ENCODE results near the gene MRM3. TPM values are rescaled to one million over a fixed set of nuclear protein-coding genes. Genes with fewer than 3 reads are reported as not detected.
"Not testable (repeated sequence)": the region's sequence is repeated elsewhere in the genome, so short reads cannot be mapped to it uniquely, and the experiment has no call there.

The MRM3 gene
- total RNA-seq, 1 experiment from 2014 or later = 21.3 TPM

DNA sequence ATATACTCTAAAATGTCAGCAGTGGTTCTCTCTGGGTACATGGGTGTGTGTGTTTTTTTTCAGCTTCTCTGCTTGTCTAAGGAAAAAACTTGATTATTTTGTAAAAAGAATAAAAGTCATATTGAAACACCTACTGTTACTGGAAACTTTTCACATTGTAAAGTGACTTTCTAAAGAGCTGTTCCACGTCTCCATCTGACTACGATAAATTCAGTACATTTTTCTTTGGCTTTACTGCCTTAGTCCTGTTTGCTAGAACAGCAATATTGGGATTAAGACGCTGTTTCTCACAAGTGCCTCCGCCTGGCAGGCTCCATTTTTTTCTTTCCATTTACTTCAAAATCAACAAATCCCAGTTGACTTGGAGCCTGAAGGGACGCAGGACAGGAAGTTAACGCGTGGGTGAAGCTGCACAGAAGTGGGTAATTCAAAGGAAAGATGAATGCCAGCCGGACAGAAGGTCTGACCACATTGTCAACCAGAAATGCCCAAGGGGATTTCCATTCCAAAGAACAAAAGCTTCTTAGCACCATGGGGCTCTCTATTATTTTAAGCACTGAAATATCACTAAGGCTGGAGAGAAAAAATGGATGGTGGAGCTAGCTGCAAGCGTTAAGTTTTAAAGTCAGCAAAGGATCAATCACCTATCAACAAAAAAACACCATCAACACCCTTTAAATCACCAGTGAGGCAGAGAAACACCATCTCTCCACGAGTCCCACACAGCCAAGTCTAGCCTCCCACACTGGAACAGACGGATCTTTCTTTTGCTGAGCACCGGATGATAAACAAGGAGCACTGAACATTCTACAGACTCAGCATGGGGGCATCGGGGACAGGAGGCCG lies 8.5 kb upstream of the MRM3 start:
- Histone ChIP-seq H3K27ac (no peak overlapping the region), H3K4me1 (replicated peaks) (peaks cover 15% of the 10 kb centered on the region), H3K36me3 (peaks cover 82% of the 10 kb centered on the region), H3K4me3 (no peak overlapping the region), H3K9me3 (replicated peaks) (no peaks in the 10 kb centered on the region), H3K27me3 (replicated peaks) (no peaks in the 10 kb centered on the region)
- peak in 1 of 2 experiments; percentile 16 for DNase-seq (ENCODE audit: low read depth in 1 of 2, low spot score in 2 of 2)

DNA sequence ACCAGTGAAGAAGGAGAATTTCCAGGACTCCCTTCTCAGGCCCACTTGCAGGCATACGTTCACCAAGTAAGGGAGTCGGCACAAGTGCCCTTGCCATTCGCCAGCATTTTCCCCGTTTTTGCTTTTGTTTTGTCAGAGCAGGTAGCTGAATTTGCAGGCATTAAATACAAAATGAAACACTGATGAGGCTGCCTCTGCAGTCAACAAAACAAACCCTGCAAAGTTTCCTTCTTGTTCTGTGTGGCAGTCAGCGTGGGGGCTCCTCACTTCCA lies 7.9 kb upstream of the MRM3 start:
- no peak for DNase-seq (ENCODE audit: low read depth in 1 of 2, low spot score in 2 of 2)
- Histone ChIP-seq H3K4me1 (replicated peaks) (peaks cover 15% of the 10 kb centered on the region), H3K4me3 (no peak overlapping the region), H3K9me3 (replicated peaks) (no peaks in the 10 kb centered on the region), H3K36me3 (peaks cover 85% of the 10 kb centered on the region), H3K27me3 (replicated peaks) (no peaks in the 10 kb centered on the region), H3K27ac (no peak overlapping the region)

DNA sequence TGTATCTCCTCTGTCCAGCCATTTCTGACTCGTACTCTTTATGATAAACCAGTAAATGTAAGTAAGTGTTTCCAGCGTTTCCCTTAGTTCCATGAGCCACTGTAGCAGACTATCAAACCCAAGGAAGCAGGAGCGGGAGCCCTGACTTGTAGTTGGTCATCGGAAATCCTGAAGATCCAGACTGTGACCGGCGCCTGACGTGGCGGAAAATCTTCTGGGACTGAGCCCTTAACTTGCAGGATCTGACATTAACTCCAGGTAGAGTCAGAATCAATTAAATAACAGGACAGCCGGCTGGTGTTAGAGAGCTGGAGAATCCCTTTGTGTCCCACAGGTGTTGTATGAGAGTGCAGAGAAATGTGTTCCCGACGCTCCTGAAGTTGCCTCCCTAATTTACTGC lies 4.1 kb upstream of the MRM3 start:
- Histone ChIP-seq H3K4me3 (no peak overlapping the region), H3K27me3 (replicated peaks) (no peaks in the 10 kb centered on the region), H3K36me3 (peaks cover 62% of the 10 kb centered on the region), H3K4me1 (replicated peaks) (peaks cover 20% of the 10 kb centered on the region), H3K27ac (no peak overlapping the region), H3K9me3 (replicated peaks) (no peaks in the 10 kb centered on the region)
- no peak for DNase-seq (ENCODE audit: low read depth in 1 of 2, low spot score in 2 of 2)

DNA sequence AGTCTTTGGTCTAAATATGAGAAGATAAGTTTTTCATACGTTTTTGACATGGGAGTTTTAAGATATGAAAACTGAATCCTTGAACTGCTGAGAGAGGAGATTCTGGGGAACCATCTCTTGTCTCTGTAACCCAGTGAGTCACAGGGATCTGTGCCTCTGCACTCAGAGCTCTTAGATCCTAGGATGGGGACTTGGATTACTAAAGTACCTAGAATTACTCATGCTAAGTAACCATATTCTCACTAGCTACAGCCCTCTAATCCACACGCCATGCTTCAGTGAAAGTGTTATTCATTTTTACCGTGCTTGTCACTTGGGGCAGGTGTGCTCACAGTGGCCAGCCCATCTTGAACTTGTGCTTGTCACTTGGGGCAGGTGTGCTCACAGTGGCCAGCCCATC lies 2.0 kb downstream of the MRM3 start:
- no peak for DNase-seq (ENCODE audit: low read depth in 1 of 2, low spot score in 2 of 2)
- H3K36me3 ChIP-seq = peaks cover 34% of the 10 kb centered on the region
- H3K4me3 ChIP-seq = no peak overlapping the region

DNA sequence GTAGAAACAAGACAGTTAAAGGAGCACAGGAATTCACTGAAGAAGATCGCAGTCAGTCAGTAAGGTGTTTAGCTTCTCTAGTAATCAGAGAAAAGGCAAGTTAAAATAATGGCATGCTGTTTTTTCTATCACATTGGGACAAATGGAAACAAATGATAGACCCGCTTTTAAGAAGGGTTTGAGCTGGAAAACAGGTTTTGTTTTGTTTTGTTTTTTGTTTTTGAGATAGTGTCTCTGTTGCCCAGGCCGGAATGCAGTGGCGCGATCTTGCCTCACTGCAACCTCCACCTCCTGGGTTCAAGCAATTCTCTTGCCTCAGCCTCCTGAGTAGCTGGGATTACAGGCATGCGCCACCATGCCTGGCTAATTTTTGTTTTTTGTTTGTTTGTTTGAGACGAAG lies 3.7 kb downstream of the MRM3 start:
- H3K4me1 ChIP-seq (replicated peaks); H3K4me3 ChIP-seq; H3K9me3 ChIP-seq (replicated peaks); DNase-seq (ENCODE audit: low read depth in 1 of 2, low spot score in 2 of 2); H3K27ac ChIP-seq; H3K27me3 ChIP-seq (replicated peaks): not testable (repeated sequence)
- H3K36me3 ChIP-seq = peaks cover 42% of the 10 kb centered on the region

More for the DNA sequence above, 2.0 kb downstream of the MRM3 start:
- H3K4me1 ChIP-seq (replicated peaks) = peaks cover 10% of the 10 kb centered on the region
- no peaks in the 10 kb centered on the region for H3K9me3 ChIP-seq (replicated peaks)
- H3K27me3 ChIP-seq (replicated peaks) = no peaks in the 10 kb centered on the region
- no peak overlapping the region for H3K27ac ChIP-seq

DNA sequence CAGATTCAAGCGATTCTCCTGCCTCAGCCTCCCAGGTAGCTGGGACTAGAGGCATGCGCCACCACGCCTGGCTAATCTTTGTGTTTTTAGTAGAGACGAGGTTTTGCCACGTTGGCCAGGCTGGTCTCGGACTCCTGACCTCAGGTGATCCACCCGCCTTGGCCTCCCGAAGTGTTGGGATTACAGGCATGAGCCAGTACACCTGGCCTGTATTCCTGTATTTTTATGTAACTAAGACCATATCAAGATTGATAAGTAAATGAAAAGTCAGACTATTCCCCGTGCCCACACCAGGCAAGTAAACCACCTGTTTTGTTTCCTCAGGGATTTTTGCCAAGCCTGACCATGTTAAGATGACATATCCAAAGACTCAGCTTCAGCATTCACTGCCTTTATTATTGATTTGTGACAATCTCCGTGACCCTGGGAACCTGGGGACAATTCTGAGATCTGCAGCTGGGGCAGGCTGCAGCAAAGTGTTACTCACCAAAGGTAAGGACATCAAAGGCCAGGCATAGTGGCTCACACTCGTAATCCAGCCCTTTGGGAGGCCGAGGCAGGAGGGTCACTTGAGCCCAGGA lies 5.6 kb downstream of the MRM3 start:
- H3K9me3 ChIP-seq (replicated peaks) = no peaks in the 10 kb centered on the region
- H3K4me3 ChIP-seq = no peak overlapping the region
- DNase-seq (ENCODE audit: low read depth in 1 of 2, low spot score in 2 of 2) = no peak
- H3K4me1 ChIP-seq (replicated peaks) = 0 out of 2 replicates have a peak, but pooled peaks cover 5% of the 10 kb centered on the region
- H3K27ac ChIP-seq = no peak overlapping the region
- peaks cover 47% of the 10 kb centered on the region for H3K36me3 ChIP-seq
- H3K27me3 ChIP-seq (replicated peaks) = no peaks in the 10 kb centered on the region

DNA sequence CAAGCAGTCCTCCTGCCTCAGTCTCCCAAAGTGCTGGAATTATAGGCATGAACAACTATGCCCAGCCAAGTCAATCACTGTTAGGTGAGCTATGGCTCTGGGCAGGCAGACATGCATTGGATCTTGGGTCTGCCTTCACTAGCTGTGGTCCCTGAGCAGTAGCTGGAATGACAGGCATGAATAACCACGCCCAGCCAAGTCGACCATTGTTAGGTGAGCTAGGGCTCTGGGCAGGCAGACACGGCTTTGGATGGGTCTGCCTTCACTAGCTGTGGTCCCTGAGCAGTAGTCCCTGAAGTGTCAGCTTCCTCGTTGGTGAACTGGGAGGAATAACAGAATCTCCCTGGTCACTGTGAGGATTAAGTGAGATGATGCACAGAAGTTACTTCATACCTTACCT lies 6.4 kb downstream of the MRM3 start:
- no peaks in the 10 kb centered on the region for H3K4me1 ChIP-seq (replicated peaks)
- no peaks in the 10 kb centered on the region for H3K9me3 ChIP-seq (replicated peaks)
- no peaks in the 10 kb centered on the region for H3K27me3 ChIP-seq (replicated peaks)
- H3K36me3 ChIP-seq = peaks cover 47% of the 10 kb centered on the region
- no peak overlapping the region for H3K27ac ChIP-seq
- DNase-seq (ENCODE audit: low read depth in 1 of 2, low spot score in 2 of 2) = no peak
- no peak overlapping the region for H3K4me3 ChIP-seq

DNA sequence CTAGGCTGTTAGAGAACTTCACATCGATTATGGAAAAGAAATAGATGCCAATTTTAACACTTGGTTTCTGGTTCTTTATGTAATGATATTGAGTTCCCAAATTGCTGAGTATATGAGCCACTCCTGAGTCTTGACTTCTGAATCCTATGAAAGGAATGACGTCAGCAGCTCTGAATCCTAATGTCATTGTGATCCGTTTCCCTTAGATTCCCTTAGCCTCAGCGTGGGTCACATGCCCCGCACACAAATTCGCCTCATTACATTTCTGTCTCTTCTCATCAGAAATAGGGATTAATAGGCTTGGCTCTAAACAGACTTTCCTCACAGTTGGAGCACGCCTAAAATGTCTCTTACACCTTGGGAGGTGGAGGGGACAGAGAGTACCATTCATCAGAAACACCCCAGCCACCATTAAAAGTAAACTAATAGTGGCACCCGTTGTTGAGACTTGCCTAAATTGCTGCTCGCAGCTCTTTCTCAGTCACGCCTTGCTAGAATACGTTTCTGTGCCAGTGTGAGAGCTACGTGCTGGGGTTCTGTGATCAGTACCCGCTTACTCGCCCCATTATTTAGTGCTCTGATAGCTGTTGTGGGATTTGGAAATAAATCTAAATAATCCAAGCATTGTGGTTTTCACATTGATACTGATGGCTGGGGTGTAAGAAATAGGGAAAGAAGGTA lies 7.1 kb downstream of the MRM3 start:
- DNase-seq (ENCODE audit: low read depth in 1 of 2, low spot score in 2 of 2) = no peak
- no peak overlapping the region for H3K27ac ChIP-seq
- H3K4me1 ChIP-seq (replicated peaks) = no peaks in the 10 kb centered on the region; the same call in 1 of the 2 replicates
- H3K9me3 ChIP-seq (replicated peaks) = no peaks in the 10 kb centered on the region
- no peak overlapping the region for H3K4me3 ChIP-seq
- peaks cover 44% of the 10 kb centered on the region for H3K36me3 ChIP-seq
- no peaks in the 10 kb centered on the region for H3K27me3 ChIP-seq (replicated peaks)

DNA sequence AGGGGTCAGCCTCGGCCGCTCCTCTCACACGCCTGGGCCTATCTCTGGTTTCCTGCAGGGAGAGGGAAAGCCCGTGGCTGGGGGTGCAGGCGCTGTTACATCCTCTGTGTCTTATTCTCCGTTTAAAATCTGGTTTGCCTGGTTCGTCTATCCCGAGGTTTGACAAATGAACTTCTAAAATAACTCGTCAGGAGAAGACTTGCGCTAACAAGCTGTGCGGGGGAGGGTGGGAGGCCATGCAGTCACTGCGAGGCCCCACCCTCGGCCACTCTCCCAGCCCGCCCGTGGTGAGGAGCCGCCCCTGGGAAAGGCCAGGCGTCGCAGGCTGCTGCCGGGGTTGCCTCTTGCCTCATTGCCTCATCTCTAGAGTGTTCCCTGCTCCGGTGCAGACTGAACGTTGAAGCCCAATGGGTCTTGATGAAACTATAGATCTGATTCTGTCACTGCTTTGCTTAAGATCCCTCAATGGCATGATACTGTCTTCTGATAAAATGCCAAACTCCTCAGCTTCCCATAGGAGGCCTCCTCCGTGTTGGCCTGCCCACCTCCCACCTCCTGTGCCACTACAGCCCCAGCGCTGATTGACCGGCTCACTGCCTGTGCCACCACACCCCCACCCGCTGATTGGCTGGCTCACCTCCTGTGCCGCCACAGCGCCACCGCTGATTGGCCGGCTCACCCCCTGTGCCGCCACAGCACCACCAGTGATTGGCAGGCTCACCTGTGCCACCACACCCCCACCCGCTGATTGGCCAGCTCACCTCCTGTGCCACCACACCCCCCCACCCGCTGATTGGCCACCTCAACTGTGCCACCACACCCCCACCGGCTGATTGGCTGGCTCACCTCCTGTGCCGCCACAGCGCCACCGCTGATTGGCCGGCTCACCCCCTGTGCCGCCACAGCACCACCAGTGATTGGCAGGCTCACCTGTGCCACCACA lies 8.0 kb downstream of the MRM3 start:
- DNase-seq (ENCODE audit: low read depth in 1 of 2, low spot score in 2 of 2) = not testable (repeated sequence)

DNA sequence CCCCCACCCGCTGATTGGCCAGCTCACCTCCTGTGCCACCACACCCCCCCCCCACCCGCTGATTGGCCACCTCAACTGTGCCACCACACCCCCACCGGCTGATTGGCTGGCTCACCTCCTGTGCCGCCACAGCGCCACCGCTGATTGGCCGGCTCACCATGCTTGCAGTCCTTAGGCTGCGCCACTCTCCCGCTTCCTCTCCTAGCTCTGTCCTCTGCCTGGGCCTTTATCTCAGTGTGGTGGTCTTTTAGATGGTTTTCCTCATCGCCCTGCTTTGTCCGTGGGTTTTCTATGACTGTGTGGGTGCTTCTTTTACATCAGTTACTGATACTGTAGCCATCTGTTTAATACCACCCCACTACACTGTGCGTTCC lies 8.7 kb downstream of the MRM3 start:
- DNase-seq (ENCODE audit: low read depth in 1 of 2, low spot score in 2 of 2); H3K27me3 ChIP-seq (replicated peaks); H3K4me3 ChIP-seq; H3K4me1 ChIP-seq (replicated peaks); H3K27ac ChIP-seq; H3K9me3 ChIP-seq (replicated peaks): not testable (repeated sequence)
- H3K36me3 ChIP-seq = peaks cover 40% of the 10 kb centered on the region

More for the DNA sequence above, 8.0 kb downstream of the MRM3 start:
- not testable (repeated sequence) for H3K9me3 ChIP-seq (replicated peaks); H3K27me3 ChIP-seq (replicated peaks); H3K27ac ChIP-seq; H3K4me3 ChIP-seq; H3K4me1 ChIP-seq (replicated peaks)
- peaks cover 39% of the 10 kb centered on the region for H3K36me3 ChIP-seq

DNA sequence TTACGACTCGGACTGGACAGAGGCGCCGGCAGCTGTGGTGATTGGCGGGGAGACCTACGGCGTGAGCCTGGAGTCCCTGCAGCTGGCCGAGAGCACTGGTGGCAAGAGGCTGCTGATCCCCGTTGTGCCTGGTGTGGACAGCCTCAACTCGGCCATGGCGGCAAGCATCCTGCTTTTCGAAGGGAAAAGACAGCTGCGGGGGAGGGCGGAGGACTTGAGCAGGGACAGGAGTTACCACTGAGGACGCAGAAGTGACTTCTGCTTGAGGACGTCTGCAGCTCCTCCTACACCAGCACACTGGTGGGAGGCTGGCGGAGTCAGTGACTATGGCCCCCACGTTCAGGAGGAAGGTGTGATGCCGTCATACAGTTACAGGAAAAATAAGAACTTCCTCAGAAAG lies 9.7 kb downstream of the MRM3 start:
- Histone ChIP-seq H3K27ac (no peak overlapping the region), H3K9me3 (replicated peaks) (no peaks in the 10 kb centered on the region), H3K36me3 (peaks cover 43% of the 10 kb centered on the region), H3K4me3 (no peak overlapping the region), H3K27me3 (replicated peaks) (no peaks in the 10 kb centered on the region), H3K4me1 (replicated peaks) (peaks cover 9% of the 10 kb centered on the region)
- DNase-seq (ENCODE audit: low read depth in 1 of 2, low spot score in 2 of 2) = no peak

DNA sequence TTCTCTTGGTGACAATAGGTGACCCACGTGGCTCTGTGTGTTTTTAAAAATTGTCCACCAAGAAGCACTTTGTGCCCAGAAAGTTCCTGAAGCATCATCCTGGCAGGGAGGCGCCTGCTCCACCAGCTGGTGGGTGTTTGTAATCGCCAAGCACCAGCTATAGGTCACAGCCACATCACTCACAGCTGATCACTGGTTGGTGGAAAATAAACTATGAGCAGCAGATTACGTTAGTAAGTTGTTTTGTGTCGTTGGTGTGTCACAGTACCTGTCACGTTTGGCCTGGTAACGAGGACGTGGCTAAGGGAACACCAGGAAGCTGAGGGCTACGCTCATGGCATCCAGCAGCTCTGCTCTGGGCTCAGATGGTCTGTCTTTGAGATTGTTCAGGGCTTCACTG lies 10.1 kb downstream of the MRM3 start:
- Histone ChIP-seq H3K36me3 (peaks cover 43% of the 10 kb centered on the region), H3K4me3 (no peak overlapping the region), H3K4me1 (replicated peaks) (peaks cover 9% of the 10 kb centered on the region), H3K27me3 (replicated peaks) (no peaks in the 10 kb centered on the region), H3K9me3 (replicated peaks) (no peaks in the 10 kb centered on the region), H3K27ac (no peak overlapping the region)
- no peak for DNase-seq (ENCODE audit: low read depth in 1 of 2, low spot score in 2 of 2)

DNA sequence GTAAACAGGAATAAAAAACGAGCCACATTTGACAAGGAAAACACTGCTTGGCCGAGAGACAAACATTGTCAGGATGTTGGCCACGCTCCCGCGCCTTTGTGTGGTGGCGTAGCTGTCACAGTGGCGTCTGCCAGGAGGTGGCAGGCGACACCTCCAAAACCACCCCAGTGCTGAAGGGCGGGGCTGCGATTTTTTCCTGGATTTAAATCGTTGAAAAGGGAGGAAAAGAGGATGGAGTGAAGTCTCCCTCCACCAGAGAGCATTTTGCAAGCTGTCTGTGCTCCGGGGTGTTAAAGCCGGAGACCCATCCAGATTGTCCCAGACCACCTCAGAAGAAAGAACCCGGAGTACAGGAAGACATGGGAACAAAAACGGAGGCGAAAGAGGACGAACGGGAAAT lies 12.7 kb downstream of the MRM3 start:
- no peaks in the 10 kb centered on the region for H3K27me3 ChIP-seq (replicated peaks)
- peaks cover 20% of the 10 kb centered on the region for H3K36me3 ChIP-seq
- H3K4me1 ChIP-seq (replicated peaks) = peaks cover 12% of the 10 kb centered on the region
- H3K9me3 ChIP-seq (replicated peaks) = no peaks in the 10 kb centered on the region
- no peak overlapping the region for H3K4me3 ChIP-seq
- peak; percentile 68 to 77 for DNase-seq (ENCODE audit: low read depth in 1 of 2, low spot score in 2 of 2)
- no peak overlapping the region for H3K27ac ChIP-seq

Measured in SJSA1 (cell line).